ENCODE data around the gene BRAF. TPM values are rescaled to one million over a fixed set of nuclear protein-coding genes. Genes with fewer than 3 reads are reported as not detected.
"Not testable (repeated sequence)": the region's sequence is repeated elsewhere in the genome, so short reads cannot be mapped to it uniquely, and the experiment has no call there.

The BRAF gene
- total RNA-seq, 1 experiment from 2014 or later: 18.4 TPM

DNA sequence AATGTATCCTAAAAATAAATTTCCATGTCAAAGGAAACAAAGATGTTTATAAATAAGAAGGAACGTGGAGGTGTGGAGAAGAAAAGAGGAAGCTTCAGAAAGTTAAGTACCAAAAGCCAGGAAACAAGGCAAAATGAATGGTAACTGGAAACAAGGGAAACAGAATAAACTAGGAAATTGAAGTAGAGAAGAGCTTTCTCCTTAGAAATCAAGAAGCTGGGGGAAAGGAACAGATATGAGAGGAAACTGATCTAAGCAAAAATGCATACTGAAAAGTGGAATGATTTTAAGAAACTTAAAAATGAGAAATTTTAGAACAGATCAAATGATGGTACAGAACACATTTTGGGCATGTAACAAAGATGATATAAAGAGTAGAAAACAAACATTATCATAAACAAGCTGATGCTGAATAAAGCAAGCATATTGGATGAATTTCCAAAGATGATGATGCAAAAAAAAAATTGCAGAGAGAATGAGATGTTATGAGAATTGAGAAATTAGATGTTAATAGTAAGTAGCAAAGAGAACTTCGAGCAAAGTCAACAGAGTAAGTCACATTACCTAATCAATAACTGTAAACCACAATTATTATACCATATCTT lies 1.9 kb downstream of the BRAF start:
- DNase-seq (ENCODE audit: extremely low read depth, low read depth): no peak

DNA sequence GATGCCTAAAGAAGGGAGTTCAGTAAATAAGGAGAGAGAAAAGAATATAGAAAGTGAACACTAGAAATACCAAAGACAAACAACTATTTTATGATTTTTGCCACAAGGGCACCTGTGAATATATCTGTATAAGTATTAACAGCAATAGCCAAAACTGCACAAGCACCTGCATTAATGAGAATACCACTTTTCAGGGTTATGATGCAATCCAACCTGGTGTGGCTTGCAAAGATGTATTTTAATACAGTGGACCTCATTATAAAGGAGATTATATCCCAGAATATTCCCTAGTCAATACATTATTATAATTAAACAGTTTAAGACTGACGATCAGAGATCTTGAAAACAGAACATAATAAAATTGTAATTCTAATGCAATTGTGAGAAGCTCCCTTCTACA lies 4.0 kb downstream of the BRAF start:
- no peak for DNase-seq (ENCODE audit: extremely low read depth, low read depth)

DNA sequence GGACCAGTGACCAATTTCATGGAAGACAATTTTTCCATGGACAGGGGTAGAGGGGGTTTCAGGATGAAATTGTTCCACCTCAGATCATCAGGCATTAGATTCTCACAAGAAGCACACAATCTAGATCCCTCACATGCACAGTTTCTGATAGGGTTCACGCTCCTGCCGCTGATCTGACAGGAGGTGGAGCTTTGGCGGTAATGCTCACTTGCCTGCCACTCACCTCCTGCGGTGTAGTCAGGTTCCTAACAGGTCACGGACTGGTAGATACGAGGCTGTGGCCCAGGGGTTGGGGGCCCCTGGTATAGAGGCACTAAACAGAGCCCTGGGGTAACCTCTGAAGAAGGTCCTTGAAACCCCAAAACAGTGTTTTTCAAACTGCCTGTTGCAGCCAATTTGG lies 6.5 kb downstream of the BRAF start:
- no peak for DNase-seq (ENCODE audit: extremely low read depth, low read depth)

DNA sequence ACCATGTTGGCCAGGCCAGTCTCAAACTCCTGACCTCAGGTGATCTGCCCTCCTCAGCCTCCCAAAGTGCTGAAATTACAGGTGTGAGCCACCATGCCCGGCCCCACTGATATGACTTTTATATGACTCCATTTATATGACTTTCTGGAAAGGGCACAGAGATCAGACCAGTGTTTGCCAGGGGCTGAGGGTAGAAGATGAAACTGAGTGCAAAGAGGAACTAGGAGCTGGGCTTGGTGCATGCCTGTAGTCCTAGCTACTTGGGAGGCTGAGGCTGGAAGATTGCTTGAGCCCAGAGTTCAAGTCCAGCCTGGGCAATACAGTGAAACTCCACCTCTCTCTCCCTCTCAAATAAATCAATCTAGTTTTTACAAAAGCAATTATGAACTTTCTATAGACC lies 7.5 kb downstream of the BRAF start:
- DNase-seq (ENCODE audit: extremely low read depth, low read depth): no peak

DNA sequence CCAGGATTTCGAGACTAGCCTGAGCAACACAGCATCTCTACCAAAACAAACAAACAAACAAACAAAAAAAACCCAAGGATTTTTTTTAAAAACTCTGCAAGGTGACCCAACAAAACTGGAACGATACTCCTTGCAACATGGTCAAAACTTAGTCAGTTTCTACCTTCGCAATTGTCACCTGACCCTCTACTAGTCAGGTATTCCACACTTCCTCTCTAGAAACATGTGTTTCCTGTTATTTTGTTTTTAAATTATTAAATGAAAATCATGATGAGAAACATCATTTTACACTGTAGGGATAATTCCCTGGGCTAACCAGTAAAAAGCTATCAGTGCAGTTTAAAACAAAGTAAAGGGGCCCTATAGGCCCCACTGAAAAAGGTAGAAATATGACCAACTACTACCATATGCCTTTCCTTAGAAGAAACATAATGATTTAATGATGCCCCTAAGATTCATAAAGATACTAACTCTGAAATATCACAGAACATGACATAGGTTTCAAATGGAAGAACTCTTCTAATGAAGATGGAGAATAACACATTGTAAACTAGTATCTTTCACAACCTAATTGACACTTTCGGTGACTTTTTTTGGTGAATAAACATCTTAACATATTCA lies 8.7 kb downstream of the BRAF start:
- DNase-seq (ENCODE audit: extremely low read depth, low read depth): no peak

DNA sequence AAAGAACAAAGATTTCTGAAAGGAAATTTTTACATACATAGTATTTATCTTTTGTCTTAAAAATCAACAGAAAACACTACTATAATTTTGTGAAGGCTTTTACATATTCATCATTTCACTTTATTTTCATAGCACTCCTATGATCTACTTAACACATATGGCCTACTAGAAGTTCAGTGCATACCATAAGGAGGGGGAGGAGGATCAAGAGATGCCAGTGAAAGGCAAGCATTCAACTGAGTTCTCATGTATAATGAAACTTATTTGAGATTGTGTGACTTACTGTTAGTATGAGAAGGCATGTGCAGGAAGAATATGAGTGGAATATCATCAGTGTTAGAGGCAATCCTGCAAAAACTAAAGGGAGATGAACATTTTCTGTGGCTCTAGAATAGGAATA lies 10.6 kb downstream of the BRAF start:
- DNase-seq (ENCODE audit: extremely low read depth, low read depth): no peak

DNA sequence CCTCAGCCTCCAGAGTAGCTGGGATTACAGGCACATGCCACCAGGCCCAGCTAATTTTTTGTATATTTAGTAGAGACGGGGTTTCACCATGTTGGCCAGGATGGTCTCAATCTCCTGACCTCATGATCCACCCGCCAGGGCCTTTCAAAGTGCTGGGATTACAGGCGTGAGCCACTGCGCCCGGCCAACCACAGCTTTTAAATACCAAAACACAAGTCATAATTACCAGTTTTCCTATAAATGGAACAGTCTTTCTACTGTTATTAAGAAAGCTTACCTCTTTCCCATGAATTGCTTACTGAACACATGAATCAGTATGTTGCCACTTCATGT lies 11.2 kb downstream of the BRAF start:
- DNase-seq (ENCODE audit: extremely low read depth, low read depth): not testable (repeated sequence)

DNA sequence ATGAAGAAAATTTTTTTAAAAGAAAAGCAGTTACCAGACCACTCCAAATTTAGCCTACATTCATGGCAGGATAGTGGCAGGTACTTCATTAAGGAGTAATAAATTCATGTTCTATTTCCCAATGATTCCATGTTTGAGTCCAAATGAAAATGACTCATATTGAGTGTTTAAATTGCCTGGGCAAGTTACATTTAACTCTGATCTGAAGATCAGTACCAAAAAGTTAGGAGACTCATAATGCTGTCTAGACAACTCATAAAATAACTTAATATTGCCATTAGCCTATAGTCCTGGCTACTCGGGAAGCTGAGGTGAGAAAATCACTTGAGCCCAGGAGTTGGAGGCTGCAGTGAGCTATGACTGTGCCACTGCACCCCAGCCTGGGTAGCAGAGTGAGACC lies 13.0 kb downstream of the BRAF start:
- no peak for DNase-seq (ENCODE audit: extremely low read depth, low read depth)

DNA sequence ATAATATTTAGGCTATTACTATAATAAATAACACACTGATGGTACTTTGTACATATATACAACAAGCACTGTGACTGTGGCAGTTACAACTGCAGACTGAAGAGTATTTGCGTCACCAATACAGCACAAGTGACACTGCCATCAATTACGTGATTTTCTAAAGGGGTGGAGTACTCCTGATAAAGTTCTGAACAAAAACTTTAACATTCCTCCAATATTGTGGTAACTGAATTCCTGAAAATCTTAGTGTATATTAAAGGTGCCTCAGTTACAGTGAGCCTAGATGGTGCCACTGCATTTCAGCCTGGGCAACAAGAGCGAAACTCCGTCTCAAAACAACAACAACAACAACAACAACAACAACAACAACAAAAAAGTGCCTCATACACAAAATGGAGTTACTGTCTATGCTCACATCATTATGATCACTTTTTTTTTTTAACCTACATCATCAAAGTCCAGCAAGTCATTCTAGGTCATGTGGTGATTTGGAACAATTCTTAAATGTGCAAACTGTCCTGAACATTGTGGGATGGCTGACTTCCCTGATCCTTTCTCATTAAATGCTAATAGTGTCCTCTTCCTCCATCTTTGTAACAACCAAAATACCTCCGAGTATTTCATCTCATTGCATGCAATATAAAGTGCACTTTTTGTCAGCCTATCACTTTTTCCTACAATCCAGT lies 15.1 kb downstream of the BRAF start:
- no peak for DNase-seq (ENCODE audit: extremely low read depth, low read depth)

DNA sequence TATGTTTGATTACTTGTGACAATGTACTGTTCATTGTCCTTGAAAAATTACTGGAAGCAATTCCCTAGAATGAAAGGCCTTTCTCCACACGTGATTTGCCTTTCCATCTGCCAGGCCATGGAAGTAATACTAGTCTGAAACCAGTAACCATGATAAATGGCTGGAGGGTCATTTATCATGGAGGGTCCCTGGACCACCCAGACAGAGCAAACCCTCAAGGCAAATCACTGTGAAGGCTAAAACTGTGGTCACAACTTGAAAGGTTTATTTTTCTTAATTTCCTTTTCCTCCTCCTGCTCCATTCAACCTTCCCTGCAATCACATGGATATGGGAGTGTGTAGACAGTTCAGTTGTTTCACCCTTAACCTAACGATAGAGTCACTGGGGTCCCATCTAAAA lies 16.4 kb downstream of the BRAF start:
- DNase-seq (ENCODE audit: extremely low read depth, low read depth): no peak

DNA sequence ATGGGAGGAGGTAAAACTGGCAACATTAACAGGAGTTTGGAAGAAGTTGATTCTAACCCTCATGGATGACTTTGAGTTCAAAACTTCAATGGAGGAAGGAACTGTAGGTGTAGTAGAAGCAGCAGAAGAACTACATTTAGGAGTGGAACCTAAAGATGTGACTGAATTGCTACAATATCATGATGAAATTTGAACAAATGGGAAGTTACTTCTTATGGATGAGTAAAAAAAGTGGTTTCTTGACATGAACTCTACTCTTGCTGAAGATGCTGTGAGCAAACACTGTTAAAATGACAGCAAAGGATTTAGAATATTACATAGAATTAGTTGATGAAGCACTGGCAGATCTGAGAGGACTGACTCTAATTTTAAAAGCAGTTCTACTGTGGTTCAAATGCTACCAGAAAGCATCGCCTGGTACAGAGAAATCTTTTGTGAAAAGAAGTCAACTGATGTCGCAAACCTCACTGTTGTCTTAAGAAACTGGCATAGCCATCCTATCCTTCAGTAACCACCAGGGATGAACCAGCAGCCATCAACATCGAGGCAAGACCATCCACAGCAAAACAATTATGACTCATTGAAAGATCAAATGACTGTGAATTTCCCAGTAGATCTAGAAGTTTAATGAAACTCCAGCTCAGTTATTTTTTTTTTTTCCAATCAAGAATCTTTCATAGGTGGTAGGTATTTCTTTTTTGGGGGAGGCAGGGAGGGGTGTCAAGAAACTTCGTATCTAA lies 20.8 kb downstream of the BRAF start:
- DNase-seq (ENCODE audit: extremely low read depth, low read depth): no peak

DNA sequence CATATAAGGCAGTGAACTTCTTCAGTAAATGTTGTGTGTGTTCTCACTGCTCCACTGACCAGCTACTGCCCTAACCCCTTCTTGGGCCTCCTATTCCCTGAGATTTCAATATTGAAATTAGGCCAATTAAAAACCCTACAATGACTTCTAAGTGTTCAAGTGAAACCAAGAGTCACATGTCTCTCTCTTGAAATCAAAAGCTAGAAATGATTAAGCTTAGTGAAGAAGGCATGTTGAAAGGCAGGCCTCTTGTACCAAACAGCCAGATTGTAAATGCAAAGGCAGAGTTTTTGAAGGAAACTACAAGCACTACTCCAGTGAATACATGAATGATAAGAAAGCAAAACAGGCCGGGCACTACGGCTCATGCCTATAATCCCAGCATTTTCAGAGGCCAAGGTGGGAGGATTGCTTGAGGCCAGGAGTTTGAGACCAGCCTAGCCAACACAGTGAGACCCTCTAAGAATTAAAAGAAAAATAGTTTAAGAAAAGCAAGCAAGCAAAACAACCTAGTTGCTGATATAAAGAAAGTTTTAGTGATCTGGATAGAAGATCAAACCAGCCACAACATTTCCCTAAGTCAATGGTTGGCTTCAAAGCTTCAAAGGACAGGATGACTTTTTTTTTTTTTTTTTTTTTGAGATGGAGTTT lies 22.3 kb downstream of the BRAF start:
- DNase-seq (ENCODE audit: extremely low read depth, low read depth): no peak

DNA sequence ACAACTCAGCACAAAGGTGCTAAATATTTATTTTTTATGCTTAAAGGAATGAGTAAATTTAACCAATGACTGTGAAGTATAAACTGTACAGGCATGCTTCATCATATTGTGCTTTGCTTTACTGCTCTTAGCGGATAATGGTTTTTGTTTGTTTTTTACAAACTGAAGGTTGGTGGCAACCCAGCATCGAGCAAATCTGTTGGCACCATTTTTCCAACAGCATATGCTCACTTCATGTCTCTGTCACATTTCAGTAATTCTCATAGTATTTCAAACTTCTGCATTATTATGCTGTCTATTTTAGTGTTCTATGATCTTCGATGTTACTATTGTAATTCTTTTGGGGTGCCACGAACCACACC lies 22.8 kb downstream of the BRAF start:
- no peak for DNase-seq (ENCODE audit: extremely low read depth, low read depth)

DNA sequence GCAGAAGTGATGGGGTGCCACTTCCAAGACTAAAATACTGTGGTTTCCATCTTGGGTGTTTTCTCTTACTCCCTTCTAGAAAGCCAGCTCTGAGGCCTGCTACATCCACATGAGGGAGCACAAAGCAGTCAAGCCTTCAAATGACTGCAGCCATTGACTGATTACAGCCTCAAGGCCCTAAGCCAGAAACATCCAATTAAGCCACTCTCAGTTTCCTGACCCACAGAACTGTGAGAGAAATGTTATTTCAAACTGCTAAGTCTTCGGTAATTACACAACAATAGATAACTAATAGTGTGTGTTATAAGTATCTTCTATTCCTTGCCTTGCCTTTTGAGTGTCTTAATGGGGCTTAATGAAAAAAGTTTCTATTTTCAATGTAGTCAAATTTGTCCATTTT lies 24.8 kb downstream of the BRAF start:
- no peak for DNase-seq (ENCODE audit: extremely low read depth, low read depth)

DNA sequence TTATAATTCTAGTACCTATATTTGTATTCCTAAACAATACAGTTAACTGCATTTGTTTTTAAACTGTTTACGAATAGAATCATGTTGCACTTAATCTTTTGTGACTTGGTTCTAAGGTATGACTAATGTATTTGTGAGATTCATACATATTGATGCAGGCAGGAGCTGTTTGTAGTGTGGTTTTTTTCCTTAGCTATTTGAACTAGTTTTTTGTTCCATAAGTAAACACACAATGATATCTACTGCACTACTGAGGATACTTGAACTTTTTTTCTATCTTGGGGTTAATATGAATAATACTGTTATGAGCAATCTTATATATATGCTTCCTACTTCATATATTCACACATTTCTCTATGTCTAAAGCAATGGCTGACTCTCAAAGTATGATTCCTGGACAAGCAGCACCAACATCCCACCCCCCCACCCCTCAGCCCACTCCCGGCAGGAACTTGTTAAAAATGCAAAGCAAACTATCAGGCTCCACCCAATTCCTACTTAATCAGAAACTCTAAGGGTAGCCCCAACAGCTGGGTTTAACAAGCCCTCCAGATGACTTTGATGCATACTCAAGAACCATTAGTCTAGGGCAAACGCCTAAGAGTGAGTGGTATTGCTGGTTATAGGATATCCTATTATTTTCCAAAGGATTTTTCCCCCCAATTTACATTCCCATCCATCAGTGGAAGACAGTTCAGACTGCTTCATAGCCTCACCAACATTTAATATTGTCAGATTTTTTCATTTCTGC lies 25.8 kb downstream of the BRAF start:
- no peak for DNase-seq (ENCODE audit: extremely low read depth, low read depth)

DNA sequence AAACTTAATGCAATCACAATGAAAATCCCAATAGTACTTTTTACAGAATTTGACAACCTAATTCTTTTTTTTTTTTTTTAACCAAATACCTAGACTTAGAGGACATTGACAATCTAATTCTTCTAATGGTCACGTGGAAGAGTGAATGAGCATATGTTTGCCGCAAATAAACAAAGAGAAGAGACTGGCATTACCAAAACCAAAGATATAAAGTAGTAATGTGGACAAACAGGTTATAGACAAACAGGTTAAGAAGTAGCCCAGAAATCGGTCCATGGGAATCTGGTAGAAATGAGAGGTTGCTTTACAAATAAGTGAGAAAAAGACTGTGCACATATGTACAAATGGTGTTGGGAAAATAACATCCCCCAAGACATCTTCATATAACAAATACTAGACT lies 27.7 kb downstream of the BRAF start:
- DNase-seq (ENCODE audit: extremely low read depth, low read depth): no peak

DNA sequence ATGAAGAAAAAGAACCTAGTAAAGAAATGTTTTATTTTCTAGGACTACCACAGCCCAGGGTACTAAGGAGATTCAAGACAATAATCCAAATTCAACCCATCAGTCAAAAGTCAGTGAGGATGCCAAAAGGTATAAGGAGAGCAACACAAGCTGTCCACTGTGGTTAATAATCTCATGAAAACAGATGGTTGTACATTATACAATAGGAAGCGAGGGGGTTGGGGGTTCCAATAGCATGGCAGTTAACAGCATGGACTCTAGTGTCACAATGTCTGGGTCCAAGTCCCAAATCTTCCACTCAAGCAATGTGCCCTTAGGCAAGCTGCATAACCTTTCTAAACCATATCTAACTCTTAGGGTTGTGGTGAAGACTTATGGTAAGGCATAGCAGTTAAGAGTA lies 35.1 kb downstream of the BRAF start:
- no peak for DNase-seq (ENCODE audit: extremely low read depth, low read depth)

DNA sequence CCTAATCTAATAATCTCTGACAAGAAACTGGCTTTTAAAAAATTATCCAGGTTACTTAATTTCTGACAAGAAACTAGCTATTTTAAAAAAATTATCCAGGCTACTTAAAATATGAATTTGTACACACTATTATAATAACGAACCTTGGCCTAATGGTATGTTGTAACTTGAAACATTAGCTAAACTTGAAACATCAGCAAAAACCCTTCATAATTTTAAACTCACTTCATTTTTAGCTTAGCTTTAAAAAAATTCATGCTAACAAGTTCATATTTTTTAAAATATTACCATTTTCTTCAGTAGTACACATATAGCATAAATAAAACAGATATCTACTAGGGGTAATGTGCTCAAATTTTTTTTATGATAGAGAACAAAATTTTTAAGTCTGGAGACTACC lies 35.6 kb downstream of the BRAF start:
- DNase-seq (ENCODE audit: extremely low read depth, low read depth): no peak

DNA sequence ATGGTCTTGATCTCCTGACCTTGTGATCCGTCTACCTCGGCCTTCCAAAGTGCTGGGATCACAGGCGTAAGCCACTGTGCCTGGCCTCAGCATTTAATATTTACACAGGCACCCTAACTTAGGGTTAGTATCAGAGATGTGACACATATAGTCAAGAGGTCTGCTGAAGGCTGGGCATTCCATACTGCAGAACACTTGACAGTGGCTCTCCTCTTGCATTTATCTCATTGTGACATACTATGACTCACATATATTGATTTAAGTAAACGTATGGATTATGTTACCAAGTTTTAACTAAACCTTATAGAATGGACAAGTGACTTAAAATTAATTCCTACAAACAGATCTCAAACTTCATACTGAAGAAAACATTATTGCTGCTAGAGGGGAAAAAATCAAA lies 36.6 kb downstream of the BRAF start:
- no peak for DNase-seq (ENCODE audit: extremely low read depth, low read depth)

DNA sequence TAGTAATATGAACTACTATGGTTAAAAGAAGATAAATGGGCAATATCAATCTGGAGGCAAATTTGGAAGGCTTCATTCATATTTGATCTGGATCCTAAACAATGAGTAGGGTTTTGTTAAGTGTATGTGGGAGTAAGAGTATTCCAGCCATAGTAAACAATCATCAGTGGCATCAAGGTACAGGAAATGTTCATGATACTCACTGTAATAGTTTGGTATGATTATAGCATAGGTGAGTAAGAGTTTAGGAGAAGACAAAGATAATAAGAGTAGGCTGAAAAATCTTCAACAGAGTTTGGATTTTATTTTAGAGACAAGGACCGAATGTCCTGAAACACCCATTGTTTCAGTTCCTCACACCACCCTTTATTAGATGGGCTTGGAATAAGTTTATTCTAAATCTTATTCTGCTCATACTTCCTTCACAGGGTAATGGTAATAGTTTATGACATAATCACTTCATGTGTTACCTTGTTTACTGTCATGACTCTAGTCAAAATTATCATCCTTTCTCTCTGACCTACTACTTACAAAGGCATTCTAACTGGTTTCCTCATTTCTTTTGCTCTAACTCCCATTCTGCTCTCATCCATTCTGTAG lies 38.9 kb downstream of the BRAF start:
- no peak for DNase-seq (ENCODE audit: extremely low read depth, low read depth)

Data from NCI-H460 (cell line).